Testis (tissue), 2 donors: ENCODE measurements around the gene HLA-DPA1.

Experiments
- CTCF ChIP-seq, 3 experiments: fragments of 450-650 bp in 2 of 3; fragments of 200-600 bp in 1 of 3; sonication (generic) in 1 of 3; IDR thresholded peaks; one replicate each; pipeline ENCODE4 v1.5.1; 2016 to 2019; ENCODE audit warnings: antibody characterized with exemption in 3 of 3, mild to moderate bottlenecking in 2 of 3, moderate library complexity in 1 of 3
- POLR2A ChIP-seq: fragments of 450-650 bp; IDR thresholded peaks from one replicate; pipeline ENCODE4 v1.6.1; 2017; ENCODE audit warnings: antibody characterized with exemption, mild to moderate bottlenecking, moderate library complexity

GRCh38 chr6:33076406-33076934, 3.0 kb upstream of the HLA-DPA1 start:
- TF ChIP-seq CTCF (IDR thresholded peaks at IDR 0.05) (no peak), POLR2A (no peak)
